A673 (cell line): ENCODE results near the gene BEST3.

Experiments
- CTCF ChIP-seq: fragments of 300-800, 200-600 bp; sonication (generic); conservative IDR thresholded peaks from 2 replicates; pipeline ENCODE4 v1.5.1; 2017; ENCODE audit warnings: low read depth, mild to moderate bottlenecking, antibody characterized with exemption, low read length, moderate library complexity, mixed read lengths
- EZH2 ChIP-seq: fragments of 200-600 bp; sonication (generic); IDR thresholded peaks from 2 replicates; pipeline ENCODE4 v1.6.1; 2017; ENCODE audit warnings: borderline replicate concordance, low read depth, mild to moderate bottlenecking, mixed read lengths, antibody characterized with exemption, low read length; ENCODE audit not compliant: poor library complexity, severe bottlenecking

- TF ChIP-seq CTCF (no peak), EZH2 (no peak)
Observed at GRCh38 chr12:69726922-69727321, 27.8 kb upstream of the BEST3 start.
